HG02642 (cell line): ENCODE measurements around the gene SEH1L.
"Not testable (repeated sequence)": the region's sequence is repeated elsewhere in the genome, so short reads cannot be mapped to it uniquely, and the experiment has no call there.

ENCODE experiments used
- ATAC-seq: cut with Tn5 transposase; IDR thresholded peaks from one replicate; pipeline ENCODE4 v1.9.1; 2021; ENCODE audit warnings: mild to moderate bottlenecking; ENCODE audit not compliant: unreplicated experiment, poor library complexity

Gene SEH1L

GRCh38 chr18:12947285-12948049, at the start of gene SEH1L:
TSS of gene SEH1L (plus strand) at chr18:12948011. CDS start at chr18:12948122, 111 bp downstream.
- peak; percentile 83 for ATAC-seq

- ATAC-seq = not testable (repeated sequence)
Observed at GRCh38 chr18:12901208-12901607, 46.6 kb upstream of the SEH1L start.

GRCh38 chr18:12904012-12904516, 43.7 kb upstream of the SEH1L start:
- ATAC-seq = no peak

- no peak for ATAC-seq
Observed at GRCh38 chr18:12906119-12906518, 41.7 kb upstream of the SEH1L start.

DNA sequence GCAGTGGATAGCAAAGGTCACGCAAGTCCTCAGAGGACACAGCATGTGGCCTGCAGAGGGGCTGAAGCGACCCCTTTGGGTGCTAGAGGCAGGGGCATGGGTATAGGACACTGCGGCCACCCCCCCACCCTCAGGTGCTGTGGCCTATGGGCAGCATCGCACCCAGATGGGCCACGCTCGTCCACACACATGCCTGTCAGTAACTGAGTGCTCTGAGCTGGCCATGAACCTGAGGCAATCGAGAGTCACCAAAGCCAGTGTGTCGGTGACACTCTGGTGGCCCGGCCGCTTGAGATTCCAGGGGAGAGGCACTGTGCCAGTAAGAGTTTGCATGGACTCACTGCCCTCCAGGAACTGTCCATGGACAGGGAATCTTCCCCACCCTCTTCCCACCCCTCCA, 41.0 kb upstream of the SEH1L start:
- no peak for ATAC-seq

DNA sequence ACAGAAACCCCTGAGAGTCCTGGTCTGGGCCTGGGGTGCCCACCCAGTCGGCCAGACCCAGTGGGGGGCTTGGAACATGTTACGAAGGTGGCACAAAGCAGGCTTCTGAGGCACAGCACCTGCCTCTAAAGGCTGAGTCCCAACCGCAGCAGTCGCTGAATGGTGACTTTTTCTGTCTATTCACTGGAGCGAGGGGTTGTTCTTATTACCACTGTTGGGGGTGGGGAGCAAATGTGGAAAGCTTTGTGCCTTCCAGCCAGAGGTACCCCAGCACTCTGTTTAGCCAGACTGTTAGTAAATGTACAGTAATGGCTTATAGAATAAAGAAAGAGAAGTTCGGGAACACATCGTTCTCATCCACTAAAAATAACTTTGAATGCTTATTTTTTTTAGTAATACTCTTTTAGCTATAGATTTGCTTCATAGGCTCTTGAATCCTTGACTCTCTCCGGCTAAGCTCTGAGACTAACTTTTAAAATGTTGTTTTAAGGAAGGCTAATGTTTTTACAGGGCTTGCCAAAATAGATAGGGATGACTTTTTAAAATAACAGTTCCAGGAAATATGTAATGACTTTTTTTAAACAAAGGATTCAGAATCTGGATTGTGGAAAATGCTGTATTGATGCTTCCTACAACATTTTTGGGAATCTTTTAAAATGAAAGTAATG, 40.4 kb upstream of the SEH1L start:
- no peak for ATAC-seq

GRCh38 chr18:12908706-12909105, 39.1 kb upstream of the SEH1L start:
- ATAC-seq = no peak

DNA sequence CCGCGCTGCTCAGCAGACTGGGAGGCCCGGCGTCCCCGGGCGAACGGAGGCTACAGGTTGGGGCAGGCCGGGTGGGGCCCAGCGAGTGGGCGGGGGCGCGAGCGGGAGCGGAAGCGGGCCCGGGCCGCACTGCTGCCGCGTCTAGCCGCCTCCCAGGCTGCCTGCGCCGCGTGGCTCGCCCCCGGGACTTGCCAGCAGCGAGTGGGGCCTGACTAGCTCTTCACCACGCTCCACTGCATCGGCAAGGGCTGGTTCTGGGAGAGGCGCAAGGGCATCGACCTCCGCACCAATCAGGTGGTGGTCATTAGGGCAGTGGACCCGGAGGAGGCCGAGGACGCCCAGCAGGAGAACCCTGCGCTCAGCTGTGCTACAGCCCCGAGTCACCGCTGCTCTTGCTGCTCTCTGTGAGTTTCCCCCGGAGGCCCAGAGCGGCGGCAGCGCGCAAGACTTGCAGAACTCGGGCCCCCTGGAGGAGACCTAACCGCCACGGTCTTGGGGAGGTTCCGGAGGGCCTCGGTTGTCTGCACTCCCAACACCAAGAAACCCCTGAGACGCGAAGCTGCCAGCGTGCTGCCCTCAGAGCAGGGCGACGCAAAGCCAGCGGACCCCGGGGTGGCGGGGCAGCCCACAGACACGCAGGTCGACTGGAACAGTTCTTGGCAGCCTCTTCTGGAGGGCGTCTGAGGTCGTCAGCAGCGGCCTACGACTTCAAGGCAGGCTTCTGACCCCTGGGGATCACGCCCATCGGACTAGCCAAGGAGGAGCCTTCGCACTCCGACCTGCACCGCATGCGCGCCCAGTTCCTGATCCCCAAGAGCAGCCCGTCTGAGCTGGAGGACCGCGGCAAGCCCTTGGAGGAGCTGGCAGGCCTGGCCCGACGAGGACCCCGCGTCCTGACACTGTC, 36.5 kb upstream of the SEH1L start:
- ATAC-seq = peak; percentile 57

GRCh38 chr18:12911929-12912703, 35.7 kb upstream of the SEH1L start:
- ATAC-seq = no peak

DNA sequence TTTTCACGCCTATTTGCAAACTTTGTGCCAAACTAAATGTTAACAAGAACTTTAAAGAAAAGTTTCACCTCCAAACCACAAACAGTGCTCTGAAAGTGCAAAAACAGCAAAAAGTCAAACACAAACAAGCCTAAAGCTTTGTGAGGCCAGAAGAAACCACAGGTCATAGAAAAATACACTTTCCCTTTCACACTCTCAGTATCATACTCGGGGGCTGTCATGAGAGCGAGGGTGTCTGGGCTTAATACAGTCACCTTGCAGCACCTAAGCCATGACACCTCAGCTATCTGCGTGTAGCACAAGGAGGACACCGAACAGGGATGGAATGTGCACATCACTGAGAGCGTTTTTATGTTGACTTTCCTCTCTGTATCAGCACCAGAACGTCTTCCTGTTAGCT, 26.6 kb upstream of the SEH1L start:
- ATAC-seq = no peak

DNA sequence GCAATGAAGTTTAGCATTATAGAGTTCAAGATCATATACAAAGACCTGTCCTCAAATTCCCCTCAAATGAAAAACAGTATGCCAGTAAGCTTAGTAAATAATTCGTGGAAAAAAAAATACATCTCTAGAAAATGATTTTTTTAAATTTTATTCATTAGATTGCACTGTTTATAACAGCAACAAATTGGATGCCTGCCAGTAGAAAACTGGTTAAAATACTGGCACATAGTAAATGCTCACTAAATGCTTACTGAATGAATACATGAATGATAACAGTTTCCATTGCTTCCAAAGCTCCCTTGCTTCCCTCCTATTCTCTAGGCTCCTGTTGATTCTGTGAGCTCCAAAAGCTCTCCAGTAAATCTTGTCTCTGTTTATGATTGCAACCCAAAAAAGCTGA, 25.5 kb upstream of the SEH1L start:
- ATAC-seq = no peak

GRCh38 chr18:12924616-12925015, 23.2 kb upstream of the SEH1L start:
- no peak for ATAC-seq

DNA sequence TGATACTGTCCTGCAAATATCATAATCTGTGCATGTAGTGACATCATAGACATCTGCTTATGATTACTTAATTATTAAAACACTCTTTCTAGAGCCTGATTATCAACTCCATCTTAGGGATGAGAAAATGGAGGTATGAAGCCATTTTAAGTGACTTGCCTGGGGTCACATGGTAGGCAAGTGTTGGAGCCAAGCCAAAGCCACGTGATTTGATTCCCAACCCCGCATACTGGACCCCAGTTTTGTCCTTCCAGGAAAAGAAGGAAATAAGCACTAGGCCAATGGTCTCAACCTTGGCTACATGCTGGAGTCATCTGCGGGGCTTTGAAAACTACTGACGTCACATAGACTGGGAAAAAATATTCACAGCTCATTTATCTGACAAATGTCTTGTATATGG, 19.6 kb upstream of the SEH1L start:
- no peak for ATAC-seq

- no peak for ATAC-seq
Observed at GRCh38 chr18:12928641-12929040, 19.2 kb upstream of the SEH1L start.

DNA sequence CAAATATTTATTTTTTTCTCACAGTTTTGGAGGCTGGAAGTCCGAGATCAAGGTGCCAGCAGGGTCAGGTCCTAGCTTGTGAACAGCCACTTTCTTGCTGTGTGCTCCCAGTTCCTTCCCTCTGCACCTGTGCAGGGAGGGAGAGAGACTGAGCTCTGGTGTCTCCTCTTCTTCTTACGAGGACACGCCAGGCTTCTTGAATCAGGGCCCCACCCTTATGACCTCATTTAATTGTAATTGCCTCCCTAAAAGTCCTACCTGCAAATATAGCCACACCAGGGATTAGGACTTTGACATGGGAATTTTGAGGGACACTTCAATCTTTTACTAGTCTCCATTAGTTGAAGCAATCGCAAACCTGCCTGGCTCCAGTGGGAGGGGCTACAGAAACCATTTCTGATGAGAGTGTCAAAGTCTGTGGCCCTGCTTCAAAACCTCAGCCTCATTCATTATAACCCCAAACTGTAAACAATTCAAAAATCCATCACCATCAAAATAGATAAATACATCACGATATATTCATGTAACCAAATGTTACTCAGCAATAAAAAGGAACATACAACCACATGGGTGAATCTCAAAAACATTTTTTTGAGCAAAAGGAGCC, 18.2 kb upstream of the SEH1L start:
- ATAC-seq = no peak

DNA sequence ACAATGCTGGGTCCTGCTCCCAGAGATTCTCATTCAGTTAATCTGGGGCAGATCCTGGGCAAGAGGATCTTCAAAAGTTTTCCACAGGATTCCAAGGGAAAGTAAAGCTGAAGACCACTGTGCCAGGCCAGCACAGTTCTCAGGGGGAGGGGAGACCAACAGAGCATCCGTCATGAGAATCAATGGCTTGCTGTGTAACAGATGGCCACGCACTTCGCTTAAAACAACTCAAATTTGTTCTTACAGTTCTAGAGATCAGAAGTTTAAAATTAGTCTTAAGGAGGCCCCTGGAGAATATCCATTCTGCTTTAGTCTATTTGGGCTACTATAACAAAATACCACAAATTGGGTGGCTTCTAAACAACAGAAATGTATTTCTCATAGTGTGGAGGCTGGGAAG, 17.4 kb upstream of the SEH1L start:
- ATAC-seq = no peak

DNA sequence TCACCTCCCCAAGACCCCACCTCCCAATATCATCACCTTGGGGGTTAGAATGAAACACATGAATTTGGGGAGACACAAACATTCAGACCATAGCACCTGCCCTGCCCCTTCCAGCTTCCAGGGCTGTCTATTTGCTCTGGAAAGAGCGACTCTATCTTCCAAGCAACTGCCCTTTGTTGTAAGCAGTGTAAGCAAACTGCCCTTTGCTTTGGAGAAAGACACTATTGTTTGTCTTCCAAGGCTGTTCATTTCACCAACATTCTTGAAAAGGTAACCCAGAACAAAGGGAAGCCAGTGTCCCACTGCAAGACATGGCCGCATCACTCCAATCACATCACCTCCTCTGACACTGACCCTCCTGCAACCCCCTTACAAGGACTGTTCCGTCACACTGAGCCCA, 16.9 kb upstream of the SEH1L start:
- ATAC-seq = no peak

- ATAC-seq = no peak
Observed at GRCh38 chr18:12933327-12933726, 14.5 kb upstream of the SEH1L start.

DNA sequence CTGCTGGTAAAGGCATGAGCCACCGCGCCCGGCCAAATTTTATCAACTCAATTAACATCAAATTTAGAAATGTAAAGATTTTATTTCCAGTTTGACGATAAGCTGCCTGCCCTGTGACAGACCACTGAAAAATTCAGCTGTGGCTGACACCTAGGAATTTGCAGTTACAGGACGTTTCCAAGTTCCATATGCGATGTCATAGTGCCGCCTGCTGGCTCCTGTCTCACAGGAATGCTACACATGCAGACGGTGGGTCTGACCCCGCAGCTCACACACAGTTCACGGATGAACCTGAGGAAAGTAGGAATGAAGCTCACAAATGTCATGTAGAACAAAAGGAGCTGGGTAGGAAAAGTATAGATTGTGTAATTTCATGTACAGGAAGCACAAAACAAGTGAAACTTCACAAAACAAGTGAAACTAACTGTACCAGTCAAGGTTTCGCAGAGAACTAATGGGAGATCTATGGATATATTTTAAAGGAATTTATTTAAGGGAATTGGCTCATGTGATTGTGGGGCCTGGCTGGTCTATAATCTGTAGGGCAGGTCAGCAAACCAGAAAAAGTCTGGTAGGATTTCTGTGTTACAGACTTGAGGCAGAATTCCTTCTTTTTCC, 13.2 kb upstream of the SEH1L start:
- ATAC-seq = no peak
